Measurements from ENCODE around the gene TFCP2L1.

GRCh38 chr2:121263996-121264715 is 20.8 kb downstream of the TFCP2L1 start:
- TF ChIP-seq CTCF (IDR thresholded peaks at IDR 0.05), result no peak
- TF ChIP-seq POLR2A (IDR thresholded peaks at IDR 0.05), result no peak
